Breast epithelium (tissue), 4 donors: ENCODE results near the gene PRKG1. TPM values are rescaled to one million over a fixed set of nuclear protein-coding genes. Genes with fewer than 3 reads are reported as not detected.

Experiments used
- DNase-seq, 2 donors: peaks; one replicate each; pipeline ENCODE4 v3.0.0-alpha.2; 2019; ENCODE audit warnings: low spot score in 2 of 2
- H3K27ac ChIP-seq, 2 donors: fragments of 200-600 bp; sonication (generic) in 1 of 2; one replicate each; pipeline ENCODE4 v1.5.1; 2016 to 2019; ENCODE audit warnings: mild to moderate bottlenecking in 1 of 2
- H3K27me3 ChIP-seq, 2 donors: fragments of 200-600 bp; sonication (generic) in 1 of 2; one replicate each; pipeline versions ENCODE4 v1.5.1 to v1.6.0; 2017 to 2019; ENCODE audit warnings: control low read depth in 1 of 2, mild to moderate bottlenecking in 1 of 2
- H3K36me3 ChIP-seq: fragments of 200-600 bp; one replicate; pipeline ENCODE4 v1.5.1; 2019
- H3K4me1 ChIP-seq, 2 donors: fragments of 200-600 bp; sonication (generic); one replicate each; pipeline ENCODE4 v1.5.1; 2016 to 2019; ENCODE audit warnings: control low read depth in 1 of 2
- H3K4me3 ChIP-seq, 3 donors: fragments of 200-600 bp; sonication (generic); 1 replicate in 2 of 3; 2 replicates in 1 of 3; pipeline ENCODE4 v1.5.1; 2016 to 2019; ENCODE audit warnings: mild to moderate bottlenecking in 3 of 3, moderate library complexity in 2 of 3
- H3K9me3 ChIP-seq, 2 donors: fragments of 200-600 bp; sonication (generic) in 1 of 2; one replicate each; pipeline ENCODE4 v1.5.1; 2016 to 2019; ENCODE audit warnings: control low read depth in 1 of 2
- CTCF ChIP-seq, 3 donors: fragments of 450-650 bp; IDR thresholded peaks; one replicate each; pipeline ENCODE4 v1.5.1; 2016 to 2017; ENCODE audit warnings: antibody characterized with exemption in 3 of 3, mild to moderate bottlenecking in 3 of 3, moderate library complexity in 3 of 3
- POLR2A ChIP-seq: fragments of 450-650 bp; IDR thresholded peaks from one replicate; pipeline ENCODE4 v1.6.1; 2016; ENCODE audit warnings: antibody characterized with exemption, mild to moderate bottlenecking, moderate library complexity
- POLR2AphosphoS5 ChIP-seq, 3 donors: sonication (generic); formaldehyde crosslinking; IDR thresholded peaks; one replicate each; pipeline ENCODE4 v1.6.1; 2017; ENCODE audit warnings: antibody characterized with exemption in 3 of 3
- intact Hi-C: fragments of 100-400 bp; cut with DNase I; formaldehyde crosslinking; loops from one replicate; pipeline ENCODE4 v1.15.1; 2023; ENCODE audit warnings: low total_unique reads
- total RNA-seq, 3 donors: library from RNA; depleted of rRNA; stranded (reverse); fragments of >200 nt; gene quantifications; one replicate each; pipeline ENCODE4 v1.1.0, GENCODE V29; 2016

The PRKG1 gene
- total RNA-seq, 3 donors from 2014 or later, result 10.9 to 36.9 (median 19.7) TPM

DNA sequence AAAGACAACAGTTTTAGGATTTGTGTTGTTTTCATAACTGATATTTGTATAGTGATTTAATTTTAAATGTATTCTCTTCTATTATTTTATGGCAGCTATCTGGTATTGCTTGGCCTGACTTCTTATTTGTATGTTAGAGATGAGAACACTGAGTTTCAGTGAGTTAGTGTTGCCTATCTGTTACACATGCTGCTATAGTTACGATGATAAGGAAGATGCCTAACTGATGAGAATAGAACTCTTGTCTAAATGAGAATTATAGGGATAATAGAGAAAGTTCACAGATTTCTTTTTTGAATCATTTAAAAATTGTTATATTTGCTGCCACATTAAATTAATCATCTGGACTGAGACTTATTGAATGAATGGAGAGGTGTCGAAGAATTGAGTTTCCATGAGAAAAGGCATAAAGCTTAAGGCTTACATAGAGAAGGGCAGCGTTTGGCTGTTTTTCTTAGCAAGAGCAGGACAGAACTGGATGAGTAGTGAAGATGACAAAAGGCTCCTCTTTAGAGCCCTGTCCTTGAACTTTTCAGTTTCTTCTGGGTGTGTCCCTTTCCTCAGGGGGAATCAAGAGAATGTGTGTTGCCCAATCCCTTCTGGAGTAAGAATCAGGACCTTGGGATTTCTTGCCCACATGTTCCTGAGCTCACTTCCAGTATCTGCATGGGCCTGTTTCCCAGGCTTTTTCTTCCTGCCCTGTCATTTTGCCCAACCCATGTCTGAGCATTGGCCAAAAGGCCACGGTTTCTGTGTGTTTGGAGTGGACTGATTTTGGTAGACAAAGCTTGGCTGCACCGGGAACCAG is 820.7 kb downstream of the PRKG1 start:
- TF ChIP-seq CTCF (IDR thresholded peaks at IDR 0.05), result no peak
- TF ChIP-seq POLR2A, result no peak
- peak; percentile 48 to 93 (median 88) for TF ChIP-seq POLR2AphosphoS5 (IDR thresholded peaks at IDR 0.05)
- H3K9me3 ChIP-seq, result no peaks in the 10 kb centered on the region
- H3K27me3 ChIP-seq, result no peaks in the 10 kb centered on the region
- H3K36me3 ChIP-seq, result no peaks in the 10 kb centered on the region
- H3K27ac ChIP-seq, result peak overlapping the region; percentile 64 to 67
- peaks cover 0 to 6% of the 10 kb centered on the region in 2 donors for H3K4me1 ChIP-seq
- H3K4me3 ChIP-seq, result no peak overlapping the region
- peak in 1 of 2 donors; percentile 60 for DNase-seq
- intact Hi-C loops, result no loop called here

DNA sequence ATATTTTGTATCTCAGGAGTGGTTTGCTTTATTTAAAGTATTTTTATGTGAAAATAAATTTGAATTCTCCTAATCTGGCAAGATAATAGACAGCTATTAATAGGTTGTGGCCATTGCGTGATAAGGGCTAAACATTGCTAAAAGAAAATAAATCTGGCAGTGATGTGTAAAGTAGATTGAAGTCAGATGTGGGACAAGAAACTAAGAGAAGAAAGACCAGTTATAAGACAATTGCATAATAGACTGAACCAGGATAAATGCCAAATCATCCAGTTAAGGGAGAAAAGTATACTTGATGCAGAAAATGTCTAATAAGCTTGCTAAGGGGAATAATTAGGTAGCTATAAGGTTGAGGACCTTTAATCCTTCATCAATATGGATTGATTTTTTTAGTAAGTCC is 822.6 kb downstream of the PRKG1 start:
- intact Hi-C loops, result no loop called here
- no peaks in the 10 kb centered on the region for H3K27me3 ChIP-seq
- H3K4me3 ChIP-seq, result no peak overlapping the region
- no peak overlapping the region for H3K27ac ChIP-seq
- no peak for TF ChIP-seq POLR2A
- no peak for TF ChIP-seq CTCF (IDR thresholded peaks at IDR 0.05)
- peak in 1 of 3 donors; percentile 42 for TF ChIP-seq POLR2AphosphoS5 (IDR thresholded peaks at IDR 0.05)
- H3K9me3 ChIP-seq, result no peaks in the 10 kb centered on the region
- no peaks in the 10 kb centered on the region for H3K36me3 ChIP-seq
- H3K4me1 ChIP-seq, result peaks cover 0 to 6% of the 10 kb centered on the region in 2 donors
- no peak for DNase-seq

DNA sequence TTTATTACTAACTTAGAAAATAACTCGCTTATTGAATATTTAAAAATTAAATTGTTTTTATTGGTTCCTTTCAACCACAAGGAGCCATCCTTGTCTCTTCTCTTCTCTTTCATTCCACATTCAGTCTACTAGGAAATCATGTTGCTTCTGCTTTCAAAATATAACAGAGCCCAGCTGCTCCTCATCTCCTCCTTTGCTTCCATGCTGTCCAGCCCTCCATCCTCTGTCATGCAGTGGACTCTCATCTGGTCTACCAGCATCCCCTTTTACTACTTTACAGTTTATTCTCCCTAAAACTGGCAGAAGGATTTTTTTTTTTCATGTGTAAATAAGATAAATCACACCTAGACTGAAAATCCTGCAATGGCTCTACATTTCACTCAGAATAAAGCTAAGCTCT is 823.3 kb downstream of the PRKG1 start:
- Histone ChIP-seq H3K36me3 (no peaks in the 10 kb centered on the region), H3K4me1 (peaks cover 0 to 6% of the 10 kb centered on the region in 2 donors), H3K9me3 (no peaks in the 10 kb centered on the region), H3K27me3 (no peaks in the 10 kb centered on the region), H3K4me3 (no peak overlapping the region), H3K27ac (no peak overlapping the region)
- TF ChIP-seq CTCF (IDR thresholded peaks at IDR 0.05) (no peak), POLR2AphosphoS5 (IDR thresholded peaks at IDR 0.05) (no peak), POLR2A (no peak)
- DNase-seq, result no peak
- intact Hi-C loops, result no loop called here

GRCh38 chr10:51900180-51900579 is 825.9 kb downstream of the PRKG1 start:
- Histone ChIP-seq H3K36me3 (no peaks in the 10 kb centered on the region), H3K4me3 (no peak overlapping the region), H3K4me1 (peaks cover 0 to 6% of the 10 kb centered on the region in 2 donors), H3K27ac (no peak overlapping the region), H3K9me3 (no peaks in the 10 kb centered on the region), H3K27me3 (no peaks in the 10 kb centered on the region)
- intact Hi-C loops, result no loop called here
- TF ChIP-seq CTCF (IDR thresholded peaks at IDR 0.05), result no peak
- no peak for TF ChIP-seq POLR2A
- TF ChIP-seq POLR2AphosphoS5 (IDR thresholded peaks at IDR 0.05), result no peak
- no peak for DNase-seq

GRCh38 chr10:51903675-51904074 is 829.4 kb downstream of the PRKG1 start:
- TF ChIP-seq POLR2AphosphoS5 (IDR thresholded peaks at IDR 0.05), result no peak
- Histone ChIP-seq H3K27me3 (no peaks in the 10 kb centered on the region), H3K4me3 (no peak overlapping the region), H3K9me3 (no peaks in the 10 kb centered on the region), H3K36me3 (no peaks in the 10 kb centered on the region), H3K27ac (no peak overlapping the region), H3K4me1 (no peaks in the 10 kb centered on the region)
- DNase-seq, result no peak
- intact Hi-C loops, result no loop called here
